SK-N-DZ (cell line): ENCODE data around the gene CADM2.

ENCODE experiments used
- DNase-seq: peaks from one replicate; pipeline ENCODE4 v3.0.0-alpha.2; 2015; ENCODE audit warnings: low spot score

The CADM2 gene

GRCh38 chr3:85570819-85571218 is 612.0 kb downstream of the CADM2 start:
- no peak for DNase-seq

GRCh38 chr3:85571835-85572234 is 613.0 kb downstream of the CADM2 start:
- DNase-seq = no peak

DNA sequence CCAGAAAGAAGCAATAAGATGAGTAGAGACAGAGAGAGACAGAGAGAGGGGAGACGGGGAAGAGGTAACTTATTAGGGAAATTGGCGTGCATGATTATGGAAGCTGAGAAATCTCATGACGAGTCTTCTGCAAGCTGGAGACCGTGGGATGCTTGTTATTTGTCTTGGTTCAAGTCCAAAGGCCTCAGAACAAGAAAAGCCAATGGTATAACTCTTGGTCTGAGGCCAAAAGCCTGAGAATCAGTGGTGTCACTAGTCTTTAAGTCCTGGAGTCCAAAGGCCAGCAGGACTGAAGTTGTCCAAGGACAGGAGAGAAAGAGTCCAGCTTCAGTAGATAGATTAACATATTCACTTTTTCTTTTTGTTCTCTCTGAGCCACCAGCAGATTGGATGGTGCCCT is 613.6 kb downstream of the CADM2 start:
- no peak for DNase-seq

- no peak for DNase-seq
Observed at GRCh38 chr3:85572978-85573377, 614.2 kb downstream of the CADM2 start.

DNA sequence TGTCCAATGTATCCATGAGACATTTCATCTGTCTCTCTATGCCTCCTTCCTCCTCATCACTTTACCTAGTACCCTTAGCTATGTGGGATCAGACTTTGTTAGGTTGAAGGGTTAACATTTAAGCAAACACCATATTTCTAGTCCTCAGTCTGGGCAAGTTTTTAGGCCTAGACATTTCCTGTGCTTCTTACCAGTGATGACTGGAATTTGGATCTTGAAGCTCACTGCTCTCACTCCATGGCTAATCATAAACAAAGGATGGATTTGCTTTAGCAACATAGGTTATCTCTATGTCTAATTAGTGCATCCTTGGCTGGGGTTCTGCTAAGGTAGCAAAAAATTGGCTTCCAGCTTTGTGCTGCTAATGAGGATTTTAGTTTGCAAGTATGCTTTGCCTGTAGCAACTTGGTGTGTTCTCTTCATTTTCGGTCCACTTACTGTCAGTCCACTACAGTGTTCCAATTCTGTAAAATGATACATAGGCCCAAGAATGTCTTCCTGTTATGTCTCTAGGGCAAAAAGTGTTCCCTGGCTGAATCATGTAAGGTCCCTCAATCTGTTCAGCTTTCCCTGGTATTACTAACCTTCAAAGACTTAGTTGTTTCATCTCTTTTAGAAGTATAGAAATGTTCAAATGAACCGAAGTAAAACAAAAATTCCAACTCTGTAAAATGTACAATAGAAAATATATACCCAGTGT is 615.4 kb downstream of the CADM2 start:
- DNase-seq = no peak

DNA sequence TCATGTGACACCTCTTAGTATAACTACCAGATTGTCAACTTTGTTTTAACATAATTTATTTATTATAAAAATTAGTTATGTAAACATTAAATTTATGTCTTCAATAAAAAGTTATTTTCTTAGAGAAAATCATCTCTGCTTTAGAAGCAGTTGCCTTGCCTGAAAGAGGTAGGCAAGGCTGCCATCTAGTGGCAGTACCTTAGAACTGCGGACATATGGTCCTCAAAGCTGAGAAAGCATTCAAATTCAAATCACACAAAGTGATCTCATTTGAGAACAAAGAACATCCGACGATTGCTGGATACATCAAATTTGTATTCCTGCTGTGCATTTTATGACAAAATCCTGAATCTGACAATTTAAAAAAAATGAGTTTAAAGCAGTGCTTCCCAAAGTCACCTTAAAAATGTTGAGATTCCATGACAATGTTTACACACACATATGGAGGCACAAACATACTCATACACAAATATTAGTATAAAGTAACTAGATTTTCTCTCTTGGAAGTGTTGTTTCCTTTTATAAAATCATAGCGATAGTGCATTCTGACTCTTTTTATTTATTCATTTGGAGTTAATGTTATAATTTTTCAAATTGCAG is 617.4 kb downstream of the CADM2 start:
- DNase-seq = peak; percentile 53

- DNase-seq = no peak
Observed at GRCh38 chr3:85576697-85577200, 618.0 kb downstream of the CADM2 start.

DNA sequence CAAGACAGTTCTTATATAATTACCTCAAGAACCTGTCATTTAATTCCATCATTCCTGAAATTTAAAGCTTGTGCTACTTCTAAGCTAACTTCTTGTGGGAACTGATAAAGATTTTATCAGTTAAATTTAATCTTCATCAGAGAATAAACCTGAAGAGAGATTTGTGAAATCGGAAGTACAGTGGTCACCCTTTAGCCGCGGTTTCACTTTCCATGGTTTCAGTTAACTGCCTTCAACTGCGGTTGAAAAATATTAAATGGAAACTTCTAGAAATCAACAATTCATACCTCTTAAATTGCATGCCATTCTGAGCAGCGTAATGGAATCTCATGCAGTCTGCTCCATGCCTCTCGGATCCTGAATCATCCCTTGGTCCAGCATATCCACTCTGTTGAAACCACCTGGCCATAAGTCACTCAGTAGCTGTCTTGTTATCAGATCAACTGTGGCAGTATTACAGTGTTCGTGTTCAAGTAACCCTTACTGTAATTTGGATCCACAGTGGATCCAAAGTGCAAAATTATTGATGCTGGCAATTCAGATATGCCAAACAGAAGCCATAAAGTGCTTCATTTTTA is 626.1 kb downstream of the CADM2 start:
- peak; percentile 18 for DNase-seq

- DNase-seq = no peak
Observed at GRCh38 chr3:85586018-85586417, 627.2 kb downstream of the CADM2 start.

DNA sequence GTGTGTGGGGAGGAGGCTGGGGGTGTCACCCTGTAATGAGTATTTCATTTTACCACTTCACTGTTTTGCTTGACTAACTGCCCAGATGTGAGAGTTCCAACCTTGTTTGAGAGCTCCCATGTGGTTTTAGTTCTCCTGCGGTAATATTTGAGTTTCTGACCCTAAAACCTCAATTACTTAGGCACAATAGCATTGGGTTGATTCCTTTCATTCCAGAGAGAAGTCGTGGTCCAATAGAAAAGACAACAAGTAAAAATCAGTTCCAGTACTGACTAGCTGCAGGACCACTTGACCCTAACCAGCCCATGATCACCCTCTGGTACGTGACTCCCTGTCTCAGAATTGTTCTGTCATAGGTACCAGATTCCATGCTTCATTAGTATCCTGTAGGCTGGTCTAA is 630.4 kb downstream of the CADM2 start:
- DNase-seq = no peak

GRCh38 chr3:85591451-85591850 is 632.7 kb downstream of the CADM2 start:
- no peak for DNase-seq

DNA sequence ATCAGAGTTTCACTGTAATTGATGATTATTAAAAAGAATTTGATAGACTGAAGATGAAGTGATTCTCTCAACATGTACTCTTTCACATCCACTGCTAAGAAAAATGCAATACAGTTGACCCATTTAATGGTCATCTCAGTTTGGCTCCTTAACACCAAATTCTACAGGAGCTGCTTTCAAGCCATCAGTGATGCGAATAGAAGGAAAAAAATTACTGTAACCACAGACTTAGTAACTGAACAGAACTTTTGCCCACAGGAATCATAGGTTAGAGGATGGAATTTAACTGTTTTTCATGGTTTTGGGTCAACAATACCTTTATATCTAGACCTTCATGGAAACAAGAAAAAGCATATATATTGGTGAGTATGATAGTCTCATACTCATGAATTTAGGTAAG is 633.5 kb downstream of the CADM2 start:
- DNase-seq = no peak

DNA sequence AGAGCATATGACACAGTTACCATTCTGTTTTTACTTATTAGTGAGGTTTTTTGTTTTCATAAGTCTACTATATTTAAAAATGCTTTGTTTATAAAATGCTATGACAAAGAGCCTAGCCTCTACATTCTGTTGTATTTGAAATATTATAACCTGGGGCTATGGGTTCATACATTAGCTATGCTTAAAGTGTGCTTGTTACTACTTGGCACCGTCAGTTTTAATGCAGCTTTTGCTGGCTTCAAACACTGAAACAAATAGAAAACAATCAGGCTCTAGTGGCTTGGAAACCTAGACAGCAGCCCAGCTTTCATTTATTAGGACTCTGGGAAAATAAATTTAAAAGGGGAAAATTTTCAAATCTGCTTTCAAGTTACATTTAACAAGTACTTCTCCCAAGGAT is 635.9 kb downstream of the CADM2 start:
- DNase-seq = no peak

DNA sequence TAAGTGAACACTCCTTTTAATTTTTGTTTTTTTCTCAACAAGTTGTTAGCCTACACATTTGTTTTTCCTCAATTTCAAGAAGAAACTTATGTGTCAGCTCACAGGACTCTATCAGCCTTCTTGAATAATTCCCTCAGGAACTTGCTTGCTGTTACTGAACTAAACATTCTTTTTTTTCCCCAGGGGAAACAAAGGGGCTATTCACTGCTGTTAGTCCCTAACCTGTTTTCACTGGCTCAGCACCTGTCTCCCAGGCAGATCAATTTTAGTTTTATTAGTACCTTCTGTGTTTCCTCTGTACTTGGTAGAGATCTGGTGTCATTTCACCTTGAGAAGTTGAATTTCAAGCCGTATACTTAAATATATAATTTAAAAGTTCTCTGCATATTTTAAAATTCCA is 644.6 kb downstream of the CADM2 start:
- DNase-seq = no peak

DNA sequence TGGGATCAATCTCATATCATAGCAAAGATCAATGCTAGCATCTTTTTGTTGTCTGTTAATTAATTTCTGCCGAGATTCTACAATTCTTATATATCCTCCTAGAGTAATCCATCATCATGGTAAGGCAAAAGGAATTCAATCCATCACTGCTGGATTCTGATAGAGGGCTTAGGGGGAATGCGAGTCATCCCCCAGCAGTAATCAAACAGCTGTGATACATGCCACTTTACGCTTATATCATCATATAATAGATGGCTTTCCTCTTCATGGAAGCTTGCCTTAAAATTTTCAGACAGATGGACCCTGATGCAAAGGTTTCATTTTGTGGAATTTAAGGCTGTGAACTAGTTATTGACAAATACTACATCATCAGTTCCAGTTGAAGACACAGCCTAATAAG is 645.9 kb downstream of the CADM2 start:
- no peak for DNase-seq

GRCh38 chr3:85605066-85605465 is 646.3 kb downstream of the CADM2 start:
- DNase-seq = no peak

DNA sequence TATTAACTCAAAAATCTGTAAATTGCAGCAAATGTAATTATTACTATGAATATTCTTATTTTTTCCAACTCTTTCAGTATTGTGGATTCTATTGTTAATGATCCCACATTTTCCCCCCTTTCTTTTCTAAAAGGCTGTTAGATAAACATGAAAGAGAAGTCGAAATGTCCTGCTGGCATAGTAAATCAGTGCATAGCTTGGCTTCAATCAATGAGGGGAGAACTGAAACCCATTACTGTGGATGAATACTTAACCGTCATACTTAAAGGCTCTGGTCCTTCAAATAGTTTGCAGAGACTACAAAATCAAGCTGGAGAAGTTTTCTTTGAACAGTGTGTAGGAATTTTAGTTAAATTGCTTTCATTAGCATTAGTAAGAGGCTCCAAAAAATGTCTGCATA is 667.9 kb downstream of the CADM2 start:
- no peak for DNase-seq

GRCh38 chr3:85627932-85628331 is 669.1 kb downstream of the CADM2 start:
- DNase-seq = no peak

- DNase-seq = no peak
Observed at GRCh38 chr3:85631070-85631469, 672.3 kb downstream of the CADM2 start.

GRCh38 chr3:85632921-85633320 is 674.1 kb downstream of the CADM2 start:
- no peak for DNase-seq

- no peak for DNase-seq
Observed at GRCh38 chr3:85652360-85652759, 693.6 kb downstream of the CADM2 start.

GRCh38 chr3:85660451-85660850 is 701.7 kb downstream of the CADM2 start:
- DNase-seq = no peak

- DNase-seq = no peak
Observed at GRCh38 chr3:85662462-85662861, 703.7 kb downstream of the CADM2 start.
